H1 (cell line): Measurements from ENCODE around the gene PRKCD. TPM values are rescaled to one million over a fixed set of nuclear protein-coding genes. Genes with fewer than 3 reads are reported as not detected.
A peak's percentile ranks its signal among the peaks of the same experiment; 100 is the strongest.

Source experiments
- CTCF ChIA-PET: fragments of 300-600 bp; sonication (Branson Sonifier 250); formaldehyde crosslinking; loops from one replicate; lab custom pipeline; 2021; ENCODE audit not compliant: partially characterized antibody; lab: Charles Lee
- POLR2A ChIA-PET: fragments of 300-600 bp; sonication (Branson Sonifier 250); formaldehyde crosslinking; loops from one replicate; lab custom pipeline; 2021; ENCODE audit warnings: inconsistent platforms; ENCODE audit not compliant: partially characterized antibody; lab: Charles Lee
- DNase-seq, 2 experiments: peaks; one replicate each; pipeline versions ENCODE4 v3.0.0 to v3.0.0-alpha.2; 2010 to 2022; ENCODE audit warnings: low spot score in 2 of 2, low read depth in 1 of 2, mixed read lengths in 1 of 2
- FAIRE-seq: peaks from 2 replicates; lab custom pipeline; 2011; peaks lifted over from hg19 to GRCh38; lab: Jason Lieb, UNC
- H2AFZ ChIP-seq: 2 replicates; pipeline ENCODE4 v1.8.1; 2012; ENCODE audit warnings: low read length, inconsistent platforms
- H2AK5ac ChIP-seq: 2 replicates; pipeline ENCODE4 v1.6.1; 2013; ENCODE audit warnings: low read depth, low read length
- H2BK120ac ChIP-seq: replicated peaks from 2 replicates; pipeline ENCODE3; 2013; ENCODE audit warnings: low read depth, low read length, inconsistent platforms
- H2BK12ac ChIP-seq: 2 replicates; pipeline ENCODE4 v1.6.1; 2013; ENCODE audit warnings: low read depth, low read length
- H2BK15ac ChIP-seq: 2 replicates; pipeline ENCODE4 v1.6.1; 2013; ENCODE audit warnings: low read length
- H2BK20ac ChIP-seq: 2 replicates; pipeline ENCODE4 v1.6.1; 2013; ENCODE audit warnings: low read length
- H2BK5ac ChIP-seq: 2 replicates; pipeline ENCODE4 v1.6.1; 2013; ENCODE audit warnings: low read depth, low read length
- H3K14ac ChIP-seq: 2 replicates; pipeline ENCODE4 v1.6.1; 2013; ENCODE audit warnings: inconsistent platforms; ENCODE audit not compliant: insufficient read length
- H3K18ac ChIP-seq: 2 replicates; pipeline ENCODE4 v1.6.1; 2013; ENCODE audit warnings: low read length; ENCODE audit errors: extremely low read depth
- H3K23ac ChIP-seq: 2 replicates; pipeline ENCODE4 v1.6.1; 2013; ENCODE audit warnings: inconsistent platforms; ENCODE audit not compliant: insufficient read length
- H3K23me2 ChIP-seq: 2 replicates; pipeline ENCODE4 v1.6.1; 2013; ENCODE audit warnings: low read depth, low read length
- H3K27ac ChIP-seq: 2 replicates; pipeline ENCODE4 v1.6.1; 2011; ENCODE audit warnings: low read depth, low read length, inconsistent platforms
- H3K27me3 ChIP-seq, 4 experiments: replicated peaks in 1 of 4; 1 replicate in 1 of 4; 2 replicates in 3 of 4; pipeline versions ENCODE4 v1.6.1 to v1.8.1; 2011 to 2013; ENCODE audit warnings: low read length in 3 of 4, mild to moderate bottlenecking in 3 of 4, inconsistent platforms in 2 of 4, mixed read lengths in 2 of 4, moderate library complexity in 1 of 4; ENCODE audit not compliant: control insufficient read depth in 3 of 4, insufficient read depth in 3 of 4; ENCODE audit errors: extremely low read depth in 1 of 4
- H3K36me3 ChIP-seq, 4 experiments: 2 replicates each; pipeline versions ENCODE4 v1.6.1 to v1.8.1; 2011 to 2013; ENCODE audit warnings: mild to moderate bottlenecking in 4 of 4, low read length in 3 of 4, moderate library complexity in 2 of 4, control low read depth in 1 of 4, inconsistent platforms in 1 of 4; ENCODE audit not compliant: insufficient read depth in 4 of 4, control insufficient read depth in 2 of 4
- H3K4ac ChIP-seq: replicated peaks from 2 replicates; pipeline ENCODE3; 2013; ENCODE audit warnings: low read length, low read depth, mixed read lengths, inconsistent platforms; ENCODE audit not compliant: insufficient read length
- H3K4me1 ChIP-seq, 4 experiments: replicated peaks in 1 of 4; 1 replicate in 1 of 4; 2 replicates in 3 of 4; pipeline versions ENCODE4 v1.6.1 to v1.8.1; 2011 to 2013; ENCODE audit warnings: low read length in 3 of 4, inconsistent platforms in 2 of 4, mixed read lengths in 1 of 4; ENCODE audit not compliant: insufficient read depth in 4 of 4, control insufficient read depth in 3 of 4
- H3K4me2 ChIP-seq, 2 experiments: 2 replicates each; pipeline versions ENCODE4 v1.6.1 to v1.8.1; 2011 to 2013; ENCODE audit warnings: low read depth in 2 of 2, low read length in 2 of 2, control low read depth in 1 of 2, inconsistent platforms in 1 of 2, mild to moderate bottlenecking in 1 of 2; ENCODE audit not compliant: insufficient read depth in 1 of 2
- H3K4me3 ChIP-seq, 4 experiments: fragments of 200-600, 300-600 bp in 1 of 4; sonication (generic), shearing (Covaris generic), sonication (Bioruptor Twin) in 1 of 4; 2 replicates each; pipeline versions ENCODE4 v1.5.1 to v1.8.1; 2011 to 2016; ENCODE audit warnings: low read length in 4 of 4, low read depth in 3 of 4, control low read depth in 2 of 4, inconsistent platforms in 2 of 4, mild to moderate bottlenecking in 2 of 4, mixed read lengths in 1 of 4, moderate library complexity in 1 of 4; ENCODE audit not compliant: insufficient read depth in 2 of 4; ENCODE audit errors: extremely low read depth in 1 of 4
- H3K56ac ChIP-seq: replicated peaks from 2 replicates; pipeline ENCODE3; 2013; ENCODE audit warnings: low read depth, mild to moderate bottlenecking, mixed read lengths, low read length, inconsistent platforms; ENCODE audit not compliant: insufficient read length
- H3K79me1 ChIP-seq: 2 replicates; pipeline ENCODE4 v1.6.1; 2013; ENCODE audit warnings: low read depth, low read length, control low read depth
- H3K79me2 ChIP-seq, 2 experiments: 2 replicates each; pipeline versions ENCODE4 v1.6.1 to v1.8.1; 2012 to 2013; ENCODE audit warnings: low read length in 2 of 2, mild to moderate bottlenecking in 2 of 2, inconsistent platforms in 1 of 2; ENCODE audit not compliant: insufficient read depth in 2 of 2, control insufficient read depth in 1 of 2
- H3K9ac ChIP-seq, 4 experiments: replicated peaks in 1 of 4; 1 replicate in 1 of 4; 2 replicates in 3 of 4; pipeline versions ENCODE4 v1.6.1 to v1.8.1; 2011 to 2013; ENCODE audit warnings: low read depth in 3 of 4, low read length in 3 of 4, control low read depth in 2 of 4, mild to moderate bottlenecking in 2 of 4, moderate library complexity in 2 of 4, inconsistent platforms in 1 of 4; ENCODE audit errors: extremely low read depth in 1 of 4
- H3K9me3 ChIP-seq, 2 experiments: 2 replicates each; pipeline versions ENCODE4 v1.6.1 to v1.8.1; 2012 to 2013; ENCODE audit warnings: mild to moderate bottlenecking in 2 of 2, moderate library complexity in 2 of 2, control low read depth in 1 of 2, inconsistent platforms in 1 of 2, low read depth in 1 of 2, low read length in 1 of 2, mixed read lengths in 1 of 2; ENCODE audit not compliant: insufficient read depth in 2 of 2
- H4K20me1 ChIP-seq, 2 experiments: replicated peaks in 1 of 2; 2 replicates each; pipeline versions ENCODE3 to v1.8.1; 2011 to 2013; ENCODE audit warnings: inconsistent platforms in 2 of 2, low read length in 2 of 2, mild to moderate bottlenecking in 1 of 2; ENCODE audit not compliant: insufficient read depth in 2 of 2, control insufficient read depth in 1 of 2
- H4K5ac ChIP-seq: 2 replicates; pipeline ENCODE4 v1.6.1; 2013; ENCODE audit warnings: low read length, low read depth, mixed read lengths, inconsistent platforms; ENCODE audit not compliant: insufficient read length
- H4K8ac ChIP-seq: 2 replicates; pipeline ENCODE4 v1.8.0; 2013; ENCODE audit warnings: mild to moderate bottlenecking, moderate library complexity, low read length, inconsistent platforms; ENCODE audit not compliant: insufficient read depth; ENCODE audit errors: extremely low read depth
- H4K91ac ChIP-seq: replicated peaks from 2 replicates; pipeline ENCODE3; 2013; ENCODE audit warnings: low read length, mixed read lengths, inconsistent platforms; ENCODE audit not compliant: insufficient read length
- ASH2L ChIP-seq: fragments of 200-600, 300-600 bp; sonication (generic); IDR thresholded peaks from one replicate; pipeline ENCODE4 v1.7.1; 2017; ENCODE audit warnings: low read length
- CTCF ChIP-seq, 3 experiments: IDR thresholded peaks; 1 replicate in 2 of 3; 2 replicates in 1 of 3; pipeline versions ENCODE4 v1.5.1 to v1.6.1; 2011; ENCODE audit warnings: low read length in 3 of 3, mild to moderate bottlenecking in 3 of 3, inconsistent platforms in 2 of 3, low read depth in 1 of 3, moderate library complexity in 1 of 3; ENCODE audit not compliant: insufficient read depth in 1 of 3; ENCODE audit errors: control extremely low read depth in 1 of 3
- EP300 ChIP-seq, 2 experiments: IDR thresholded peaks; 1 replicate in 1 of 2; 2 replicates in 1 of 2; pipeline ENCODE4 v1.6.1; 2011 to 2012; ENCODE audit warnings: low read depth in 2 of 2, low read length in 2 of 2, mild to moderate bottlenecking in 2 of 2, borderline replicate concordance in 1 of 2, inconsistent platforms in 1 of 2, moderate library complexity in 1 of 2
- HDAC2 ChIP-seq, 2 experiments: fragments of 300-600 bp in 1 of 2; sonication (generic) in 1 of 2; IDR thresholded peaks; 2 replicates each; pipeline ENCODE4 v1.6.1; 2011 to 2012; ENCODE audit warnings: low read depth in 2 of 2, low read length in 2 of 2, mild to moderate bottlenecking in 2 of 2, moderate library complexity in 2 of 2, borderline replicate concordance in 1 of 2, inconsistent platforms in 1 of 2
- JUND ChIP-seq: IDR thresholded peaks from 2 replicates; pipeline ENCODE4 v1.6.1; 2011; ENCODE audit warnings: mild to moderate bottlenecking, improper control_type of control experiment, low read length
- KDM1A ChIP-seq: fragments of 200-600, 300-600 bp; sonication (generic); IDR thresholded peaks from 2 replicates; pipeline ENCODE4 v1.7.1; 2016; ENCODE audit warnings: mild to moderate bottlenecking, low read length, borderline replicate concordance
- RXRA ChIP-seq: IDR thresholded peaks from 2 replicates; pipeline ENCODE4 v1.6.1; 2011; ENCODE audit warnings: low read depth, mild to moderate bottlenecking, low read length, moderate library complexity; ENCODE audit not compliant: insufficient read depth
- SIX5 ChIP-seq: IDR thresholded peaks from 2 replicates; pipeline ENCODE4 v1.6.1; 2011; ENCODE audit warnings: mild to moderate bottlenecking, low read depth, low read length
- TBP ChIP-seq: IDR thresholded peaks from 2 replicates; pipeline ENCODE4 v1.6.1; 2011; ENCODE audit warnings: low read depth, low read length, improper control_type of control experiment
- TCF12 ChIP-seq: IDR thresholded peaks from 2 replicates; pipeline ENCODE4 v1.6.1; 2011; ENCODE audit warnings: low read depth, mild to moderate bottlenecking, low read length
- TEAD4 ChIP-seq: IDR thresholded peaks from 2 replicates; pipeline ENCODE4 v1.6.1; 2012; ENCODE audit warnings: low read depth, low read length, inconsistent platforms, mixed read lengths
- WGBS, 2 experiments: shearing (Covaris generic) in 1 of 2; methylation state at CpG; one replicate each; pipeline versions ENCODE4 v1.1.6 to v1.1.7; 2013 to 2015; ENCODE audit warnings: low lambda C conversion rate in 2 of 2, mixed read lengths in 2 of 2, inconsistent platforms in 1 of 2, low coverage in 1 of 2, missing lambda C conversion rate in 1 of 2; ENCODE audit not compliant: insufficient replicate concordance in 2 of 2, insufficient coverage in 1 of 2, insufficient read length in 1 of 2; ENCODE audit errors: extremely low coverage in 1 of 2, missing lambda C conversion rate in 1 of 2; 5-methylcytosine and 5-hydroxymethylcytosine counted together
- polyA plus RNA-seq, 7 experiments: library from polyadenylated mRNA; depleted of rRNA in 3 of 7; stranded (reverse) in 5 of 7; unstranded in 2 of 7; fragments of >200 nt in 5 of 7; fragments of 200-250 nt in 2 of 7; gene quantifications; 1 replicate in 5 of 7; 2 replicates in 1 of 7; 4 replicates in 1 of 7; pipeline versions ENCODE4 v1.2.1 to v1.2.3, GENCODE V29; 2011 to 2013; ENCODE audit warnings: missing spikeins in 2 of 7, mixed read lengths in 2 of 7
- total RNA-seq: library from RNA; stranded (reverse); fragmentation: NEBNext Ultra II Directional; extraction: Animal tissue kit (Norgen Biotek cat#: 25700); gene quantifications from 2 replicates; pipeline ENCODE4 v1.2.1, GENCODE V29; 2021

Gene PRKCD
- total and polyA plus RNA-seq, 2 of the 8 experiments (the other 6 are each of a cell fraction or from before 2014, with no cell fraction given): 22.6 to 23.9 TPM

GRCh38 chr3:53158765-53159155 lies 2.2 kb upstream of the PRKCD start:
- no peak for FAIRE-seq
- peaks cover 3 to 8% of the 10 kb centered on the region in 2 experiments for H4K20me1 ChIP-seq
- H3K4ac ChIP-seq: no peak overlapping the region
- H4K91ac ChIP-seq: no peak overlapping the region
- H3K4me2 ChIP-seq: 0 out of 4 replicates have a peak overlapping the region, but pooled peaks of 1 of the 2 experiments have one; percentile 87
- ChIA-PET POLR2A (interaction anchor here (0.8 to 7.4 kb wide), 7 partner anchors 9 to 64 kb away, joined by 3 to 56 read pairs (median 3); no protein-coding TSS in a partner anchor), CTCF (interaction anchor here (0.6 to 4.0 kb wide), 12 partner anchors 10 to 964 kb away, joined by 3 to 30 read pairs (median 4); no protein-coding TSS in a partner anchor)
- H4K5ac ChIP-seq: no peak overlapping the region
- H3K36me3 ChIP-seq: no peaks in the 10 kb centered on the region
- H3K18ac ChIP-seq: no peak overlapping the region
- no peaks in the 10 kb centered on the region for H3K9me3 ChIP-seq
- H2BK20ac ChIP-seq: no peak overlapping the region
- H4K8ac ChIP-seq: no peak overlapping the region
- no peak overlapping the region for H2BK12ac ChIP-seq
- H2BK5ac ChIP-seq: no peak overlapping the region
- no peak overlapping the region for H3K56ac ChIP-seq
- H3K14ac ChIP-seq: no peak overlapping the region
- H2AK5ac ChIP-seq: peak overlapping the region; percentile 45; the same call in 1 of the 2 replicates
- no peak overlapping the region for H3K23ac ChIP-seq
- H3K27me3 ChIP-seq: peaks cover 0 to 17% (median 6%) of the 10 kb centered on the region in 4 experiments; a peak in 3 of 7 replicates
- WGBS, 2 experiments: 90% methylated on average over 2 of the region's 2 CpGs; no CpG with 5 or more reads in 1 of the 2 experiments
- no peak overlapping the region for H3K27ac ChIP-seq
- H3K23me2 ChIP-seq: peaks cover 14% of the 10 kb centered on the region
- H3K4me3 ChIP-seq: no peak overlapping the region
- H3K79me2 ChIP-seq: peaks cover 0 to 9% of the 10 kb centered on the region in 2 experiments; a peak in 1 of 4 replicates
- no peak overlapping the region for H3K9ac ChIP-seq
- no peak overlapping the region for H2BK120ac ChIP-seq
- no peak overlapping the region for H2AFZ ChIP-seq
- H3K79me1 ChIP-seq: peaks cover 11% of the 10 kb centered on the region
- no peak for DNase-seq
- no peak overlapping the region for H2BK15ac ChIP-seq
- peaks cover 3 to 33% (median 21%) of the 10 kb centered on the region in 4 experiments for H3K4me1 ChIP-seq
- TF ChIP-seq CTCF (IDR thresholded peaks at IDR 0.05; ENCODE audit: control extremely low read depth in 1 of 3, insufficient read depth in 1 of 3, low read depth in 1 of 3, low read length in 3 of 3) (no peak), KDM1A (no peak), EP300 (IDR thresholded peaks at IDR 0.05; ENCODE audit: borderline replicate concordance in 1 of 2, low read depth in 2 of 2, low read length in 2 of 2) (no peak), SIX5 (no peak), TEAD4 (no peak), JUND (no peak), RXRA (no peak), HDAC2 (IDR thresholded peaks at IDR 0.05; ENCODE audit: borderline replicate concordance in 1 of 2, low read depth in 2 of 2, low read length in 2 of 2) (no peak), TCF12 (no peak), ASH2L (no peak), TBP (no peak)
